K562 (cell line): ENCODE results near the gene CTBP2. TPM values are rescaled to one million over a fixed set of nuclear protein-coding genes. Genes with fewer than 3 reads are reported as not detected.

Experiments used
- ATAC-seq: fragments of 200-7000 bp; cut with Tn5 transposase; 3 replicates; pipeline ENCODE4 v1.9.1; 2020; ENCODE audit warnings: moderate library complexity
- BruUV-seq: library from RNA; stranded (reverse); fragments of 400-500 nt; replicated peaks from 2 replicates; lab custom pipeline; 2021; lab: Mats Ljungman, UMichigan
- CTCF ChIA-PET: fragments of 300-600 bp; formaldehyde crosslinking; extraction: SDS; loops from one replicate; lab custom pipeline; 2021; ENCODE audit warnings: low intra/inter-chr PET ratio; lab: Yijun Ruan, JAX
- POLR2A ChIA-PET: fragments of 300-600, 350-650 bp; sonication (Branson Sonifier 250); formaldehyde crosslinking; extraction: SDS; loops from one replicate; lab custom pipeline; 2021; ENCODE audit warnings: antibody characterized with exemption, inconsistent platforms; lab: Yijun Ruan, JAX
- DNase-seq, 4 experiments: peaks; one replicate each; pipeline versions ENCODE4 v3.0.0 to v3.0.0-alpha.2; 2011 to 2018; ENCODE audit warnings: low spot score in 3 of 4, mixed read lengths in 3 of 4; ENCODE audit errors: extremely low read depth in 1 of 4
- FAIRE-seq: peaks from 2 replicates; lab custom pipeline; 2011; peaks lifted over from hg19 to GRCh38; lab: Jason Lieb, UNC
- H2AFZ ChIP-seq: 2 replicates; pipeline ENCODE4 v1.6.0; 2011; ENCODE audit warnings: low read depth, low read length, control low read depth, inconsistent platforms
- H3K27ac ChIP-seq: fragments of 200-600 bp; 3 replicates; pipeline ENCODE4 v1.8.0; 2011; ENCODE audit warnings: low read depth, mild to moderate bottlenecking, control low read depth, inconsistent platforms, low read length, moderate library complexity, mixed read lengths; ENCODE audit errors: extremely low read depth
- H3K27me3 ChIP-seq, 2 experiments: fragments of 300-600 bp in 1 of 2; 2 replicates in 1 of 2; 3 replicates in 1 of 2; pipeline versions ENCODE4 v1.6.0 to v1.8.0; 2011; ENCODE audit warnings: inconsistent platforms in 2 of 2, low read length in 2 of 2, mild to moderate bottlenecking in 1 of 2, mixed read lengths in 1 of 2, moderate library complexity in 1 of 2; ENCODE audit not compliant: control insufficient read depth in 2 of 2, insufficient read depth in 2 of 2
- H3K36me3 ChIP-seq: fragments of 300-600 bp; 3 replicates; pipeline ENCODE4 v1.8.0; 2011; ENCODE audit warnings: mild to moderate bottlenecking, low read length, inconsistent platforms; ENCODE audit not compliant: control insufficient read depth, insufficient read depth
- H3K4me1 ChIP-seq, 2 experiments: fragments of 200-600 bp in 1 of 2; replicated peaks in 1 of 2; 2 replicates in 1 of 2; 3 replicates in 1 of 2; pipeline versions ENCODE4 v1.5.1 to v1.8.0; 2011; ENCODE audit warnings: inconsistent platforms in 2 of 2, low read length in 2 of 2, mild to moderate bottlenecking in 1 of 2, mixed read lengths in 1 of 2, moderate library complexity in 1 of 2; ENCODE audit not compliant: control insufficient read depth in 2 of 2, insufficient read depth in 2 of 2
- H3K4me2 ChIP-seq: 2 replicates; pipeline ENCODE4 v1.6.1; 2011; ENCODE audit warnings: low read length, control low read depth, inconsistent platforms, mixed read lengths; ENCODE audit not compliant: insufficient read depth
- H3K4me3 ChIP-seq: fragments of 200-600 bp; sonication (generic), shearing (Covaris generic); 2 replicates; pipeline ENCODE4 v1.5.1; 2016; ENCODE audit warnings: control low read depth, inconsistent platforms
- H3K79me2 ChIP-seq: fragments of 200-600 bp; 3 replicates; pipeline ENCODE4 v1.8.0; 2011; ENCODE audit warnings: low read length, inconsistent platforms; ENCODE audit not compliant: control insufficient read depth, insufficient read depth
- H3K9ac ChIP-seq, 2 experiments: 2 replicates each; pipeline versions ENCODE4 v1.6.0 to v1.6.1; 2011; ENCODE audit warnings: low read depth in 2 of 2, low read length in 2 of 2, control low read depth in 1 of 2, inconsistent platforms in 1 of 2, mild to moderate bottlenecking in 1 of 2, mixed read lengths in 1 of 2; ENCODE audit not compliant: insufficient read depth in 1 of 2
- H3K9me1 ChIP-seq: one replicate; pipeline ENCODE4 v1.6.0; 2011; ENCODE audit warnings: inconsistent platforms, mild to moderate bottlenecking, low read length, moderate library complexity; ENCODE audit not compliant: control insufficient read depth, insufficient read depth
- H3K9me3 ChIP-seq: replicated peaks from 2 replicates; pipeline ENCODE4 v1.5.1; 2011; ENCODE audit warnings: low read depth, low read length, inconsistent platforms; ENCODE audit not compliant: control insufficient read depth, insufficient read depth
- H4K20me1 ChIP-seq: replicated peaks from 2 replicates; pipeline ENCODE4 v1.6.1; 2011; ENCODE audit warnings: low read length, inconsistent platforms, mixed read lengths; ENCODE audit not compliant: control insufficient read depth, insufficient read depth
- ATF1 ChIP-seq, 2 experiments: fragments of 450-650 bp in 1 of 2; IDR thresholded peaks; 2 replicates each; pipeline ENCODE4 v1.6.1; 2016; ENCODE audit warnings: missing compliant biosample characterization in 1 of 2, missing genetic modification characterization in 1 of 2
- ATF7 ChIP-seq: fragments of 450-650 bp; IDR thresholded peaks from 2 replicates; pipeline ENCODE4 v1.7.1; 2014; ENCODE audit warnings: mild to moderate bottlenecking, moderate library complexity
- EZH2 ChIP-seq: IDR thresholded peaks from 2 replicates; pipeline ENCODE4 v1.6.1; 2012; ENCODE audit warnings: low read depth, mild to moderate bottlenecking, inconsistent platforms, low read length, borderline replicate concordance
- FOXK1 ChIP-seq: sonication (generic); formaldehyde crosslinking; IDR thresholded peaks from 2 replicates; pipeline ENCODE4 v1.8.0; 2022; ENCODE audit warnings: missing genetic modification reagents, mild to moderate bottlenecking, borderline replicate concordance
- RBM22 ChIP-seq: fragments of 200-400 bp; formaldehyde crosslinking; IDR thresholded peaks from 2 replicates; pipeline ENCODE4 v1.6.1; 2018; ENCODE audit warnings: low read length, low read depth; ENCODE audit not compliant: poor library complexity, severe bottlenecking
- YY1 ChIP-seq, 3 experiments: IDR thresholded peaks; 2 replicates each; pipeline ENCODE4 v1.6.1; 2011; ENCODE audit warnings: low read length in 2 of 3, mild to moderate bottlenecking in 2 of 3, moderate library complexity in 2 of 3, borderline replicate concordance in 1 of 3, control low read depth in 1 of 3, low read depth in 1 of 3; ENCODE audit not compliant: insufficient read depth in 3 of 3, insufficient replicate concordance in 2 of 3, control insufficient read depth in 1 of 3, insufficient read length in 1 of 3; ENCODE audit errors: extremely low read depth in 1 of 3
- ZBTB9 ChIP-seq: fragments of 450-650 bp; formaldehyde crosslinking; IDR thresholded peaks from 2 replicates; pipeline ENCODE4 v1.4.0; 2020; ENCODE audit warnings: mild to moderate bottlenecking, moderate library complexity
- WGBS: fragments of 100-300 bp; shearing (Covaris generic); methylation state at CpG from one replicate; pipeline ENCODE4 v1.1.6; 2016; ENCODE audit warnings: low coverage, mixed read lengths; ENCODE audit not compliant: insufficient coverage; ENCODE audit errors: missing lambda C conversion rate; 5-methylcytosine and 5-hydroxymethylcytosine counted together
- in situ Hi-C: fragments of 300-500 bp; cut with MboI; formaldehyde crosslinking; loops from 4 replicates; pipeline ENCODE4 v1.15.0; 2018; ENCODE audit warnings: inconsistent platforms, mixed read lengths
- intact Hi-C: fragments of 100-400 bp; cut with micrococcal nuclease; formaldehyde crosslinking; loops from 2 replicates; pipeline ENCODE4 v1.14.2; 2022
- polyA plus RNA-seq, 8 experiments: library from polyadenylated mRNA; depleted of rRNA in 4 of 8; stranded (reverse) in 5 of 8; unstranded in 3 of 8; fragments of >200 nt; fragmentation: Nextera tagmentation in 2 of 8; fragmentation: Illumina TruSeq in 1 of 8; extraction: Ambion mirVana in 2 of 8; extraction: Trizol in 1 of 8; gene quantifications; 2 replicates each; pipeline versions ENCODE4 v1.2.1 to v1.2.3, GENCODE V29; 2011 to 2014; ENCODE audit warnings: inconsistent platforms in 1 of 8, missing spikeins in 1 of 8
- total RNA-seq, 7 experiments: library from RNA; depleted of rRNA in 6 of 7; stranded (reverse); fragments of >200 nt in 6 of 7; fragmentation: Illumina TruSeq in 2 of 7; extraction: Trizol in 2 of 7; gene quantifications; 2 replicates each; pipeline versions ENCODE4 v1.2.1 to v1.2.3, GENCODE V29; 2011 to 2021; ENCODE audit warnings: low replicate concordance in 1 of 7

The CTBP2 gene
- total and polyA plus RNA-seq, 9 of the 15 experiments (the other 6 are each of a cell fraction or from before 2014, with no cell fraction given), result 1.3 to 8.8 (median 5.1) TPM

DNA sequence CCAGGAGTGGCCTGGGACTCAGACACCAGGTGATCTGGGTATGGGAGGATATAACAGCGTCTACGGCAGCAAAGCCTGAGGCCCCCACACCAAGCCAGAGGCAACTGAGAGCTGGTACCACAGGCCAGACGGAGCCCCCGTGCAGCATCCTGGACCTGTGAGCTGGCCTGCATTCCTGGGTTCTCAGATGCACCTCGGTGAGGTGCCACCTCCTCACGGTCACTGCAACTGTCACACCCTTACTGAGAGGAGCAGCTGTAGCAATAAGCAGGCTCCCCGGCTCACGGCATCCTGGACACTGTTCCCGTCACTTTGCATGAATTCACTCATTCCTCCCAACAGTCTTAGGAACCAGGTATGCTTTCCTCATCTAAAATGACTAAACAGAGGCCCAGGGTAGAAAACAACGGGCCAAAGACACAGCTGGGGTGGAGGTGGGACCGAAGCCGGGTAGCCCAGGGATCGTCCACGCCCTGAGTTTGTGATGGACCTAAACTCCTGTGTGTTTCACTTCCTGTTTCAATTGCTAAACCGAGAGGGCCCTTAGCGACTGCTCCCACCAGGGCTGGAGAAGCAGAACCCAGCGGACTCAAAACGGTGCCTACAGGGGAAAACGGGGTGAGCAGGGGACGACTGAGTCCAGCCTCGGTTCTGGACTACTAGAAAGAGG is 98.7 kb downstream of the CTBP2 start:
- TF ChIP-seq ZBTB9 (no peak), RBM22 (no peak), FOXK1 (CRISPR knock-in tag) (no peak), EZH2 (no peak), ATF7 (no peak), YY1 (IDR thresholded peaks at IDR 0.05; ENCODE audit: borderline replicate concordance in 1 of 3, control insufficient read depth in 1 of 3, extremely low read depth in 1 of 3, insufficient read depth in 3 of 3, insufficient read length in 1 of 3, insufficient replicate concordance in 2 of 3, low read depth in 1 of 3, low read length in 2 of 3) (no peak), ATF1 (CRISPR knock-in tag; IDR thresholded peaks at IDR 0.05) (no peak), ATF1 (tag; IDR thresholded peaks at IDR 0.05) (no peak)
- Histone ChIP-seq H2AFZ (no peak overlapping the region), H3K4me1 (peaks cover 10 to 22% of the 10 kb centered on the region in 2 experiments; a peak in 4 of 5 replicates), H3K27ac (no peak overlapping the region), H3K27me3 (no peaks in the 10 kb centered on the region), H4K20me1 (peaks cover 21% of the 10 kb centered on the region), H3K9me3 (no peaks in the 10 kb centered on the region), H3K79me2 (peaks cover 63% of the 10 kb centered on the region), H3K36me3 (peaks cover 27% of the 10 kb centered on the region; the same call in 2 of the 3 replicates), H3K4me3 (no peak overlapping the region), H3K9ac (no peak overlapping the region), H3K9me1 (peaks cover 2% of the 10 kb centered on the region), H3K4me2 (no peak overlapping the region)
- BruUV-seq, result no TSS peak
- in situ Hi-C loops (no loop called here), intact Hi-C loops (no loop called here)
- ChIA-PET CTCF (interaction anchor here (0.5 kb wide), 1 partner anchor 193 kb away, joined by 3 read pairs; no protein-coding TSS in a partner anchor), POLR2A (interaction anchor here (0.6 to 0.9 kb wide), 2 partner anchors 11 to 280 kb away, joined by 3 to 4 read pairs; no protein-coding TSS in a partner anchor)
- WGBS, result 86% methylated on average over 17 of the region's 21 CpGs
- no peak for DNase-seq
- FAIRE-seq, result no peak
- ATAC-seq, result no peak
